Activated CD4-positive, CD25-positive, alpha-beta regulatory T cell treated with anti-CD3 and anti-CD28 coated beads, Interleukin-2, amount 50 U/mL, for 72 hours (primary cell): ENCODE results near the gene FRS2.
"Not testable (repeated sequence)": the region's sequence is repeated elsewhere in the genome, so short reads cannot be mapped to it uniquely, and the experiment has no call there.

Source experiments
- DNase-seq: peaks from one replicate; pipeline ENCODE4 v3.0.0; 2021

Gene FRS2

DNA sequence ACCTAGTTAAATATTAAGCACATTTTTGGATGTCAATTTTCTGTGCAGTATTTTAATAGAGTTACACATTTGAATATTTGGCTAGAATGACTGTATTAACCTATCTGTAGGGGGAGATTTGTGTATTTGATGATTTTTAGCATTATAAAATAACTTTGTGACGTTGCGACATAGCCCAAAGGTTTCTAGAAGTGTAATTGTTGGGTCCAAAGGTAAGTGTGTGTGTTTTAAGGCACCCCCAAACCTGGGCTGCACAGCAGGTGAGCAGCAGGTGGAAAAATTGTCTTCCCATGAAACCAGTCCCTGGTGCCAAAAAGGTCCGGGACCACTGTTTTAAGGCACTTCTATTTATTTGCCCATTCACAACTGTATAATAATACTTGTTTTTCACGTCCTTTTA, 118.3 kb downstream of the FRS2 start:
- DNase-seq, result no peak

DNA sequence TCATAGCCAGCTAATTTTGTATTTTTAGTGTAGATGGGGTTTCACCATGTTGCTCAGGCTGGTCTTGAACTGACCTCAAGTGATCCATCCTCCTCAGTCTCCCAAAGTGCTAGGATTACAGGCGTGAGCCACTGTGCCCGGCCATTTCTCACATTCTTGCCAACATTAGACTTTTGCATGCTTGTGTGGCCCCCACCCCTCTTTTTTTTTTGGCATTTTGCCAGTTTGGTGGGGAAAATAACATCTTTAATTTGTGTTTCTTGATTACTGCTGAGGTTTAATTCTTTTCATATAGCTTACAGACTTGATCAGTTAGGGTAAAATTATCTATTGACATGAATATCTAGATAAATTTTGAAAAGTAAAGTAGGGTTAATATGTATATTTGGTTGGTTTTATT, 118.9 kb downstream of the FRS2 start:
- DNase-seq, result no peak

DNA sequence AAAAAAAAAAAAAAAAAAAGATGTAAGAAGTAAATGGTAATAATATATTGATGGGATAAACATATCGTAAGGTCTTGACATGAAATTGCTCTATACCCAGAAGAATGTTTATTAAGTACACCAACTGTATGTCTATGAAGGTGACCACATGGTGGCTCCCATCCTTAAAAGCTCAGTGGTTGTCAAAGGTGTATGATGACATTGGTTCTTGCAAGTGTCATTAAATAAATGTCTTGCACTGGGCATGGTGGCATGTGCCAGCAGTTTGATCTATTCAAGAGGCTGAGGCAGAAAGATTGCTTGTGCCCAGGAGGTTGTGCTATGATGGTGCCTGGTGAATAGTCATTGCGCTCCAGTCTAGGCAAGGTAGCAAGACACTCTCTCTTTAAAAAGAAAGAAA, 125.5 kb downstream of the FRS2 start:
- no peak for DNase-seq

DNA sequence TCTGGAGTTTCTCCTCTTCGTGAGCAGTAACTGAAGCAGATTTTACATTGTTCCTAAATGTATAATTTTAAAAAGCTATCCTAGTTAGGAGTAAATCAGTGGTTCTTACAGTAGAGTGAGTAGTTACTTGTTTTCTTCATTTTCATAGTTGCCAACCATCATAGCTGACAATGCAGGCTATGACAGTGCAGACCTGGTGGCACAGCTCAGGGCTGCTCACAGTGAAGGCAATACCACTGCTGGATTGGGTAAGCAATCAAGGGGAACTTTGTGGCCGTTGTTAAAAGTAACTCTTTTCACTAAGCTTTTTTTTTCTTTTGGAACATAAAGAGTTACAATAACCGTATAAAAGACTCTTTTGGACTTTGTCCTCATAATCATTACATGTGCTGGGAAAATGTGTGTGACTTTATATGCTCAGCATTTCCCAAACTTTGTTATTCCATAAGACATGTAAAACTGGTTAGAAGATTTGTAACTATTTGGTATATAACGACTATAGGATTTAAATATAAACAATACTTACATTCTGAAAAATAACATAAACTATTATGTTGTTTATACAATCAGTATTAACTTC, 128.1 kb downstream of the FRS2 start:
- no peak for DNase-seq

DNA sequence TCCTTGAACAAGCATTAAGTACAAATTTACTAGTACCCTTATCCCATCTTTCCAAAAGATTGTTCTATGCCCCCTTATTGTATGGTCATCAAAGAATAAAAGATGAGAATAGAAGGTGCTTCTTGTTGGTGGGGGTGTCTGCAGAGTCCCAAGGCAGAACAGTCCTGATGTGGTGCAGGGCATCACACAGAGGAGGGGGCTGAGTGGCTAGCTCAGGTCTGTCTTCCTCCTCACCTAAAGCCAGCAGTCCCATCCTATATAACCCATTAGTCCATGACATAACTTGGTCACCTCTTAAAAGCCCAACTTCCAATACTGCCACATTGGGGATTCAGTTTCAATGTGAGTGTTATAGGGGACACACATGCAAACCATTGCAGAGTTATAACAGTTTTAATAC, 130.6 kb downstream of the FRS2 start:
- DNase-seq, result no peak

DNA sequence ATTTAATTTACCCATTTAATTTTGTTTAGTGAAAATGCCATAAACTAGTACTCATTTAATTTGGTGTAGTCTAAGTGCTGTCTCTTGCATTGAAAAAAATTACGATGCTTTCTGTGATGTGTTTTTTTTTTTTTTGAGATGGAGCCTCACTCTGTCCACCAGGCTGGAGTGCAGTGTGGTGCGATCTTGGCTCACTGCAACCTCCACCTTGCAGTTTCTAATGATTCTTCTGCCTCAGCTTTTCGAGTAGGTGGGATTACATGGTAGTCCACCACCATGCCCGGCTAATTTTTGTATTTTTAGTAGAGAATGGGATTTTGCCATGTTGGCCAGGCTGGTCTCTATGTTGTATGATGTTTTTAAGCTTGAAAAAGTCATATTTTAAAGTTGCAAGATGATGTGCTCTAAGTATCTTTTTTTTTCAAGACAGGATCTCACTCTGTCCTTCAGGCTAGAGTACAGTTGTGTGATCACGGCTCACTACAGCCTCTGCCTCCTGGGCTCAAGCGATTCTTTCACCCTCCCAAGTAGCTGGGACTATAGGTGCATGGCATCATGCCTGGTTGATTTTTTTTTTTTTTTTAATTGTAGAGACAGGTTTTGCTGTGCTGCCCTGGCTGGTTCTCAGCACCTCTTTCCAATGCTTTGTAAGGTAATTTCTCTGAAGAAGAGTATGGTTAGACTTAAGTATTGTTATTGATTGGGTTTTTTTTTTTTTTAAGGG, 131.9 kb downstream of the FRS2 start:
- DNase-seq, result no peak

DNA sequence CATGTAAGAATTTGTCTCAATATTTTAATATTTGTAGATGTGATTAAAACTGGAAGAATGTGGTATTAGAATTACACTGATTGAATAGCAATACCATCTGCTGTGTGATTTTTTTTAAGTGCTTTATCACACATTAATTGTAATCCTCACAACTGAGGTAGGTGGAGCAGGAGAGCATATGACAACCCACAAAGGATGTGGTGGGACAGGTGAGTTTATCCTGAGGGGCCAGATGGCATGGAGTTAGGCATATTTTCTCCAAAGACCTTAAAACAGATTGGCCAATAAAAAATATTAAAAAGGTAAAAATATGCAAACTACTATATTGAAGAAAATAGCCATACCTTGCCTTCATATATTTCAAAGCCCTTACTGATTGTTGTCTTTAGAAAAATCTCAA, 132.8 kb downstream of the FRS2 start:
- no peak for DNase-seq

DNA sequence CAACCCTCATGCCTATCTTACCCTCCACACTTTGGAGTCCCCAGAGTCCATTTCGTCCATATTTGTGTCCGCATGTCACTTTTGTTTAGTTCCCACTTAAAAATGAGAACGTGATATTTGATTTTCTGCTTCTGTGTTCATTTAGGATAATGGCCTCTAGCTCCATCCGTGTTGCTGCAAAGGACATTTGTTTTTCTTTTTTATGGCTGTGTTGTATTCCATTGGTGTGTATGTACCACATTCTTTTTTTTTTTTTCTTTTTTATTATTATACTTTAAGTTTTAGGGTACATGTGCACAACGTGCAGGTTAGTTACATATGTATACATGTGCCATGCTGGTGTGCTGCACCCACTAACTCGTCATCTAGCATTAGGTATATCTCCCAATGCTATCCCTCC, 133.4 kb downstream of the FRS2 start:
- not testable (repeated sequence) for DNase-seq

DNA sequence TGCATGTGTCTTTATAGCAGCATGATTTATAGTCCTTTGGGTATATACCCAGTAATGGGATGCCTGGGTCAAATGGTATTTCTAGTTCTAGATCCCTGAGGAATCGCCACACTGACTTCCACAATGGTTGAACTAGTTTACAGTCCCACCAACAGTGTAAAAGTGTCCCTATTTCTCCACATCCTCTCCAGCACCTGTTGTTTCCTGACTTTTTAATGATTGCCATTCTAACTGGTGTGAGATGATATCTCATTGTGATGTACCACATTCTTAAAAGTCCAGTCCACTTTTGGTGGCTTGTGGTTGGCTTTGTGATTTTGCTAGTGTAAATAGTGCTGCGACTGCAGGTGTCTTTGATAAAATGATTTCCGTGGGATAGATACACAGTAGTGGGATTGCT, 134.1 kb downstream of the FRS2 start:
- not testable (repeated sequence) for DNase-seq

DNA sequence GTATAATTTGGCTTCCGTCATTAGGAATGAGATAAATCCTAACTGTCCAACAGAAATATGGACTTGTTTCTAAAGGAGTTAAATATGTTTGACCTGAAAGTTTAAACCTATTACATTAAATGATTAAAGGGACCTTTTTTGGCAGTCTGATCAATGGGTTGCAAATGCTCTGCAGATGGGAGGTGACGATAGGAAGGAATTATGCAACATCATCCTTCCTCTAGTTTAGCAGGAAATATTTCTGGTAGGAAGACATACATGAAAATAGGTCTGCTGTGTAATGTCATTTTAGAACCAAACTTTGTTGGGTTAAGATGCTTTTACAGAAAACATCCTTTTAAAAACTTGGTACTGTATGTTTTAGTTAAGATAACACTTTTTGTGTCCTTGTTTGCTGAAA, 137.9 kb downstream of the FRS2 start:
- DNase-seq, result no peak

DNA sequence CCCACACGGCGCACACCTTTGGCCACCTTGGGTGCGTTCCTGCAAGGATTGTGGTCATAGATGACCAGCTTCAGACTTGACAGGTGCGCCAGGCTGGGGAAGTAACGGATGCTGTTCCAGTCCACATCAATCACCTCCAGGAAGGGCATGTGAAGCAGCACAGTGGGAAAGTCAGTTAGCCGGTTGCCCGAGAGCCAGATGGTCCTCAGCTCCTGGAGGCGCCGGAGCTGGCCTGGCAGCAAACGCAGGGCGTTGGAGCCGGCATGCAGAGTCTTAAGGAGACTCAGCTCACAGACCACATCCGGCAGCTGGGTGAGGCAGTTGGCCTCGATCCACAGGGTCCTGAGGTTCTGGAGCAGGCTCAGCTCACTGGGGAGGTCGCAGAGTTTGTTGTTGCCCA, 139.9 kb downstream of the FRS2 start:
- DNase-seq, result no peak

DNA sequence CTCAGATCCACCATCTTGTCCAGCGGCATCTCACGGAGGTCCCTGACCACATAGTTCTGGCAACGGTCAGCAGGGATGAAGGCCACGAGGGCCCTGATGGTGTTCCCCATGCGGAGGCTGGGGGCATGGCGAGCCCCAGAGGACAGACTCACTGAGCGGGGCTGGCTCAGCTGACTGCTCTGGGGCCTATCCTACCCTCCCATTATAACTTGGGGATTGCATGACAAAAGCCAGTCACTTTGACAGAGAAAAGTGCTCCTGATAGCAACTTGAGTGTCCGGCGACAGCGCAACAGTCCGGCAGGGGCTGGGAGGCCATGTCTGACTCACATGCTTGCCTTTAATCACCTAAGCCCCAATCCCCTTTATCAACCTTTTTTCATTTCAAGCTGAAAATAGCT, 140.5 kb downstream of the FRS2 start, which contains the start of gene LRRC10:
TSS of gene LRRC10 (minus strand) at position 179 of the 400 bp plus-strand sequence. CDS start at position 110, 69 bp downstream.
- no peak for DNase-seq

DNA sequence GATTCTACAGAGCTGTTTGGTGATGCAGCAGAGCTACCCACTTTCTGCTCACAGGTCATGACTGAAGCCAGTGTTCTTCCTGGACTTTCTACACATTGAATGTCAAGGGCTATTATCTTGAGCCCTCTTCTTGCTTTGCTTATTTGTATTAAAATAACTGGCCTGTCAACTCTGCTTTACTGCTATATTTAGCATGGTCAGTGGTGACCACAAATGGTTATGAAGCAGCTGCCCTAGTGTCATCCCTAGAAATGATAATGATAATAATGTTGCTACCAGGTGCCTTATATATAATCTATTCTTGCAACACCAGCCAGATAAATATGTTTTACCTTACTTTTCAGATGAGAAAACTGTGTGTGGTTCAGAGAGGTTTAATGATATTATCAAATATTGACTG, 143.2 kb downstream of the FRS2 start:
- no peak for DNase-seq

DNA sequence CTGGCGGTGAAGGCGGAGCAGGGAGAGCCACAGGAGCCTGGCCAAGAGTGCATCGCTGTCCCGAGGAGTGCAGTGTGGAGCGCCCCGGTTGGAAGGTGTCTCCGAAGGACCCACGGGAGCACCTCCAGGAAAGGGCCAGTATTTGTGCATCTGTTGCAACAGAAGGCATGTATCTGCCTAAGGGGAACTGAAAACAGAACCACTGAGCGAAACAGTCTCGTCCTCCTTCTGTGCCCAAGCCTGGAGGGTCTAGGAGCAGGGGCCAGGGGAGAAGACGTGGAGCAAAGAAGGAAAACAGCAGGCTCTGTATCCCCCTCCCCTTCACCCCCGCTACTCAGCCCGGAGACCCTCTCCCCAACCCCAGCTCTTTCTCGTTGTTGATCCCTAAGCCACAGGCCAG, 145.8 kb downstream of the FRS2 start:
- no peak for DNase-seq

DNA sequence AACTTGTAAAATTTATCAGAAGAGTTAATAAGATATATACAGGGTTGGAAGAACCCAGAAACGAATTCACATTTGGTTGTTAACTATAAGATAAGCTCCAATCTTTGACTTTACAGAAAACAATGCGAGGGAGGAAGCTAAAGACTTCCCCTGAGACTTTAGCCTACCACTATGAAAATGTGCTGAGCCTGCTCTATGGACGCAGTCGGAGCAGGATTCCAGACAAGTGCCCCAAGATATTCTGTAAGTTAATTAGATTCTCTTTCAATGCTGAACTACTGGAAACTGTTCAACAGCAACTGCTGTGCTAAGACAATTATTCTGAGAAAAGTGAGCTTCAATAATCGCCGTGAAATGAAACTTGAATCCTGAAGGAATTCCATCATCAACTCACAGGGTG, 148.9 kb downstream of the FRS2 start:
- no peak for DNase-seq

DNA sequence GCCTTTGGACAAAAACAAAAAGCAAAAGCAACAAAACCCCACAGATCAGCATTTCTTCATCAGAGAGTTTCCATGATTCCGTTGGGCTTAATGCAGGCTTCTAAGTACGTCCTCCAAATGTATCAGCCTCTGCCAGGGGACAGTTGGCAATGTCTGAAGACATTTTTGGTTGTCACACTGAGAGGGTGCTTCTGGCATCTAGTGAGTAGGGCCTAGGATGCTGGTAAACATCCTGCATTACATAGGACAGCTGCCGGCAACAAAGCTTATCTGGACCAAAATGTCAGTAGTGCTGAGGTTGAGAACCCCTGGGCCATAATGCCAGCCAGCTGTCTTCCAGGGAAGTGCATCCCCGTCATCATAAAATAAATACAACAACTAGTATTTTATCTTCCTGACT, 149.9 kb downstream of the FRS2 start:
- no peak for DNase-seq

DNA sequence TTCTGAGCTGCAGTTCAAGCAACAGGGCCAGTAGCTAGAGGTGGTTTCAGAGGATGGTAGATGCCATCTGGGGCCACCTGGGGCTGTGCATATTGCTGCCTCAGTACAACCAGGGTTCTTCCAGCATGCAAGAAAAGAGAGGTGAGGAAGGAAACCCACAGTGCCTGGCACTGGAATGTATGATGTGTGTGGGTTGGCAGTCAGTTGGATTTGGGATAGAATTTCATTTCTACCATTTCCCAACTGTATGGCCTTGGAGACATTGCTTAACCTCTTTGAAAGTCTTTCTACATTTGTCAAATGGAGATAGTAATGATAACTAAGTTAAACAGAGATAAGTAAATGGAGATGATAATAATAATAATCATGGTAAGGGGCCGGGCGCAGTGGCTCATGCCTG, 150.7 kb downstream of the FRS2 start:
- no peak for DNase-seq

DNA sequence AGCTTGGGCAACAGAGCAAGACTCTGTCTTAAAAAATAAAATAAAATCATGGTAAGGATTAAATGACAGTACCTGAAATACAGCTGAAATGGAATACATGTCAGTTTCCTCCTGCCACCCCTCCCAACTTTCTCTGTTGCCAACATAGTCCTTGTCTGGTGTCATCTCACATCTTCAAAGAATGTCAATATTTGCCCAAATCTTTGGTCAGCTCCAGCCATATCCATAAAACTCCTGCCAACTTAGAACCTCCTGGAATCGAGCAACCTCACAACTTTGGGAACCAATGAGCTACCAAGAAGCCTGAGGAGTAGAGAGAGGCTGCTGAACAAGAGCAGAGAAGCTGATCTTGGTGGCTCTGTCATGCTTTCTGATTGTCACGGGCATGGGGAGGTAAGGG, 151.4 kb downstream of the FRS2 start:
- DNase-seq, result no peak

DNA sequence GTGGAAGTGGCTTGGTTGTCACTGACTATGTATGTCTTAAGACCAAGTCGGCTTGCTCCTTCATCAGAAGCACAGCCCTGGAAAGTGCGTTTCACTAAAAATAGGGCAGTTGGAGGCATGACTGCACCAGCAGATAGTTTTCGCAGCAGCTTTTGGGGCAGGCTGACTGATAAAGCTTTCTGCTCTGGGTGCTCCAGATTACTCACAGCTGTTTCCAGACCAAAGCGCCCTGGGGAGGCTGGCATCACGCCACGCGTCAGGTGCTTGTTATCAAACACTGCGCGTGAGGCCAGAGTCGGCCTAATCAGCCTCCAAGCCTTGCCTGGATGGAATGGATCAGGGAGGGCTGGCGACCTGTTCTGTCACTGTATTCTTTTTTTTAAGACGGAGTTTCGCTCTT, 153.8 kb downstream of the FRS2 start:
- DNase-seq, result no peak

DNA sequence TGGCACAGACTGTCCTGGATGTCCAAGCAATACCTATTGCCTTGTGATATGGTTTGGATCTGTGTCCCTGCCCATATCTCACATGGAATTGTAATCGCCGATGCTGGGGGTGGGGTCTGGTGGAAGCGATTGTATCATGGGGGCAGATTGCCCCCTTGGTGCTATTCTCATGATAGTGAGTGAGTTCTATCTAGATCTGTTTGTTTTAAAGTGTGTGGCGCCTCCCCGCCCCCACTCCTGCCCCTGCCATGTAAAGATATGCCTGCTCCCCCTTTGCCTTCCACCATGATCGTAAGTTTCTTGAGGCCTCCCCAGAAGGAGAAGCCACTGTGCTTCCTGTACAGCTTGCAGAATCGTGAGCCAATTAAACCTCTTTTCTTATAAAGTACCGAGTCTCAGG, 157.3 kb downstream of the FRS2 start:
- no peak for DNase-seq
